Hematopoietic multipotent progenitor cell treated with erythropoietin and hydrocortisone succinate and interleukin-3 and kit ligand, for 17 days (in vitro differentiated cells): ENCODE measurements around the gene HSPA8.
"Not testable (repeated sequence)": the region's sequence is repeated elsewhere in the genome, so short reads cannot be mapped to it uniquely, and the experiment has no call there.

Source experiments
- DNase-seq: peaks from one replicate; pipeline ENCODE4 v3.0.0-alpha.2; 2015; ENCODE audit warnings: low spot score

HSPA8 gene

GRCh38 chr11:123072332-123072761 is 10.4 kb upstream of the HSPA8 start:
- no peak for DNase-seq

GRCh38 chr11:123069908-123070821 is 8.2 kb upstream of the HSPA8 start:
- no peak for DNase-seq

GRCh38 chr11:123065621-123066020 is 3.7 kb upstream of the HSPA8 start:
- no peak for DNase-seq

- DNase-seq: peak; percentile 32
Measured at GRCh38 chr11:123063826-123064657, 2.1 kb upstream of the HSPA8 start.

GRCh38 chr11:123062892-123063825 is 1.2 kb upstream of the HSPA8 start:
- DNase-seq: no peak

- peak; percentile 98 for DNase-seq
Measured at GRCh38 chr11:123062158-123062891, 389 bp upstream of the HSPA8 start.

- DNase-seq: peak; percentile 29
Measured at GRCh38 chr11:123060277-123061000, 1.5 kb downstream of the HSPA8 start.

GRCh38 chr11:123059041-123059920 is 2.7 kb downstream of the HSPA8 start:
- not testable (repeated sequence) for DNase-seq

- DNase-seq: no peak
Measured at GRCh38 chr11:123057661-123058305, 4.2 kb downstream of the HSPA8 start.

GRCh38 chr11:123056835-123057491 is 5.0 kb downstream of the HSPA8 start:
- no peak for DNase-seq

- no peak for DNase-seq
Measured at GRCh38 chr11:123055191-123055901, 6.6 kb downstream of the HSPA8 start.

- peak; percentile 80 for DNase-seq
Measured at GRCh38 chr11:123054301-123055065, 7.5 kb downstream of the HSPA8 start.

- DNase-seq: no peak
Measured at GRCh38 chr11:123052901-123053721, 8.8 kb downstream of the HSPA8 start.

- DNase-seq: no peak
Measured at GRCh38 chr11:123051634-123052033, 10.3 kb downstream of the HSPA8 start.

GRCh38 chr11:123051146-123051545 is 10.8 kb downstream of the HSPA8 start:
- DNase-seq: no peak

GRCh38 chr11:123047947-123048293 is 14.0 kb downstream of the HSPA8 start:
- no peak for DNase-seq
